ENCODE results near the gene NKX3-2.
"Not testable (repeated sequence)": the region's sequence is repeated elsewhere in the genome, so short reads cannot be mapped to it uniquely, and the experiment has no call there.

The NKX3-2 gene

DNA sequence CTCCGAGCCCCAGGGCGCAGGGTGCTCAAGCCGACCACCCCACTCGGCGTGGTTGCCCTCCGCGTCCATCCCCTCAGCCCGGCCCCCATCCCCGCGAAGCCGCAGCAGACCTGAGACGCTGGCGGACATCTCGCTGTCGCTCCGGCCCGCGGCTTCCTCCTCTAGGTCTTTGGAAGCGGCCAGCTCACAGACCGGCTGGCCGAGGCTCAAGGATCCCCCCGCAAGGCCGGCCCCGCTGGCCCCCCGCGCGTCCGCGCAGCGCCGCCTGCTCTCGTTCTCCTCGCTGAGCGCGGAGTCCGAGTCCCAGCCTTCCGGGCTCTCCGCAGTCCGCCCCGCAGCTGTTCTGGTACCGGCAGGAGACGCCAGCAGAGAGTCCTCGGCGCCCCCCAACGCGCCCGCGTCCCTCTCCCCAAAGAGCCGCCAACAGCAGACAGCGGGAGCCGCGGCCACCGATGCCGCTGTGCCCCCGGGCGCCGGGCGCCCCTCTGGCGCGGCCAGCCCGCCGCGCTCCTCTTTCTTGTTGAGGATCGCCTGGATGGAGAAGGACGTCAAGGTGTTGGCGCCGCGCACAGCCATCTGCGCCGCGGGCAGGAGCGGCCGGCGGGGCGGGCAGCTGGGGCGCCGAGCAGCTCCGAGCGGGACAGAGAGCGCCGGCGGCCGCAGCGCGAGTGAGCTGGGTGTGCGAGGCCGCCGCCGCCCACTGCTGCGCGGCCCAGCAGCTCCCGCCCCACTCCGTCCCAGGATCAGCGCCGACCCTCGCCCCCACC, at the start of gene NKX3-2:
NKX3-2 (minus strand) TSS at position 670 of the 767 bp plus-strand sequence; CDS start at position 576, 94 bp downstream.
- in situ Hi-C loops (cut with MboI; ENCODE audit: low sequenced_read_pairs), result no loop called here

DNA sequence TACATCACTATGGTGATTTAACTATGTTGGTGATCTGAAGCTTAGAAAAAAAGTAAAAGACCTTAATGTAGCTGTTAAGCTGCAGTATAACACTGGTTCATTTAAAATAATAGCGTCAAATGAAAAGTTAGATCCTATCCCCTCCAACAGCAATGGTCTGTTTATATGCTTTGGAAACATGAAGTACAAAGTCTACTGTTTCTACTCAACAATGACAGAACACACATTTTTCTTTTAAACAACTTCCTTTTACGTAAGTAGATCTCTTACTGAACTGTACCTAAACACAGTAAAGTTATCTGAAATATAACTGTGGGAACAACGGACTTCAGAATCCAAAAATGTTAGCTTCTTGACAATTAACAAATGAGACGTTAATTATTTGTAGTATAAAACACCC, 47.9 kb upstream of the NKX3-2 start:
- in situ Hi-C loops (cut with MboI; ENCODE audit: low sequenced_read_pairs), result no loop called here

DNA sequence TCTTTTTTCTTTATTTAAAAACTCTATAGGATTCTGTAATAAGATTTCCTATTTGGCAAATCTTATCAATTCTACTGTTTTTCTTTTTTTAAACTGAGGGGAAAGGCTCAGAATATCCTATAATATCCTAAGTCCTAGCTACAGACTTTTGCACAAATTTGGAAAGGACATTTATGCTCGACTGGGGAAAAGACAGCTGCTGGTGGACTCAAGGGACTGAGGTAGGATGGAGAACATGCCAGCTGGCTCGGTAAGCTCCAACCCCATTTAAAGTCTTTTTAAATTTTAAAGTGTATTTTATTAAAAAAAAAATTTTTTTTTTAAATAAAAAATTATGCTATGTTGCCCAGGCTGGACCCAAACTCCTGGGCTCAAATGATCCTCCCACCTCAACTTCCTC, 46.5 kb upstream of the NKX3-2 start:
- in situ Hi-C loops (cut with MboI; ENCODE audit: low sequenced_read_pairs), result no loop called here

DNA sequence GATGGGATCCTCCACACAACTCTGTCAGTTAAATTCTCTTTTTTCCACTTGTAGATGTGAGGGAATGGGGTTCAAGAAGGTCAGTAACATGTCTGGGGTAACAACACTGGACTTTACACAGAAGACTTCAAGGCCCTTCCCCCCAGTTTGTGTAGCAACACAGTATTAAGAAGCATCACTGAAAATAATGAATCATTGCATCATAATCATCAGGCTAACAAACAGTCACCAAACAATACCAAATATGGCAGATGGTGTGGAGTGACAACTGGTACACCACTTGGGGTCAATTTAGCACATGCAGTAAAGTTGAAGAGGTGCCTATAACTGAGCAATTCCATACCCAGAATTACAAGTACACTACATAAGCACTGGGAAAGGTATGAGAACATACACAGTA, 44.6 kb upstream of the NKX3-2 start:
- in situ Hi-C loops (cut with MboI; ENCODE audit: low sequenced_read_pairs), result no loop called here

DNA sequence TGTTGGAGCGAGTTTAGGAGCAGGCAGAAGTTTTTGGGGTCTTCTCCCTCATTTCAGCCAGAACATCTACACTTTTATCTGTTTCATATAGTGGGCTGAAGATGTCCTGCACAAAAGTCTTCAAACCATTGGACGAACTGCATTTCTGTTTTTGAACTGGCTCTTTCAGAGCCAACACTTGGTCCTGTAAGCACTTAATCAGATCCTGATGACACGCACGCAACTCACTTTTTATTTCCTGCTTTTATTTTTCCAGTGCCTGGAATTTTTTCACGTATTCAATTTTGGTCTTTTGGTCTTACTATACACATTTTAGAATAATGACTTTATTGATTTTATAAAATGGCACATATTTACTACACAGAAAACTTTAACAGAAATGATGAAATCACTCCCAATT, 40.2 kb upstream of the NKX3-2 start:
- in situ Hi-C loops (cut with MboI; ENCODE audit: low sequenced_read_pairs), result no loop called here

DNA sequence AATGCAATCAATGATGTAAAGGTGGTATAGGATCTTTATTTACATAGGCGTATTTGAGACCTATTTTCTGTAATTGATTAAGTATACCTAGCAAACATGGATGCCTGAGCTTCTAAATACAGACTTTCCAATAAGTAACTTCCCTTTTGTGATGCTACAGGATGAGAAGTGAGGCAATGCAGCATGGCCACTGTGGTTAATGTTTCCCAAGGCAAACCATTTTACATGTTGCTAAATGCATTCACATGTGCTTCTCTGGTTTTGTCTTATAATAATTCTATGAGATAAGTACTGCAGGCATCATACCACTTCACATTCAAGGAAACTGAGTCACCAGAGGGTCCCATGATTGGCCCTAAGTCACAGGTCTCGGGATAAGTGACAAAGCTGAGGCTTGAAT, 35.7 kb upstream of the NKX3-2 start:
- in situ Hi-C loops (cut with MboI; ENCODE audit: low sequenced_read_pairs), result no loop called here

DNA sequence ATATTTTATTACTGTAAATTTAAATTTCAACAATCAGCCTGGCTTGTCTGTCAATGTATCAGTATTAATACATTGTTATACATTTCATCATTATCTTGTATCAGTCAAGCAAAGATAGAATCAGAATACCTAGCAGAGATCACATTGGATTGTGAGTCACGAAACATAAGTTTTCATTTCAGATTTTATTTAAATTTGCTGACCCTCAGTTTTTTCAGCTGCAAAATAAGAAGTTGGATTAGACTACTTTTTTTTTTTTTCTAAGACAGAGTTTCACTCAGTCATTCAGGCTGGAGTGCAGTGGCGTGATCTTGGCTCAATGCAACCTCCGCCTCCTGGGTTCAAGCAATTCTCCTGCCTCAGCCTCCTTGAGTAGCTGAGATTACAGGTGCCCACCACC, 33.4 kb upstream of the NKX3-2 start:
- in situ Hi-C loops (cut with MboI; ENCODE audit: low sequenced_read_pairs), result no loop called here

DNA sequence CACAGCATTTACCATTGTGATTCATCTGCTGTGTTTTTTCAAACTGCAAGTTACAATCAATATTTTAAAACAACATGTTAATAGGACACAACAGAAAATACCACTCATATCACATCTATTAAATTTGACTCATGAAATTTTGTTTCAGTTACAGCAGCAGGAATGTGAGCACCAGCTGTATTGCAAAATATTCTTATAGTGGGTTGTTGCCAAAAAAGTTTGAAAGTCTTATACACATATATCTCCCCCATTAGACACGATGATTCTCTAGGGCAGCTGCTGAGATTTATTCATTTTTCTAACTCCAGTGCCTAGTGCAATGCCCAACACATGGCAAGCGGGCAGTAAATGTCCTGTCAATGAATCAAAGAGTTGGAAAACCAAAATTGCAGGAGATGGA, 26.6 kb upstream of the NKX3-2 start:
- in situ Hi-C loops (cut with MboI; ENCODE audit: low sequenced_read_pairs), result no loop called here

DNA sequence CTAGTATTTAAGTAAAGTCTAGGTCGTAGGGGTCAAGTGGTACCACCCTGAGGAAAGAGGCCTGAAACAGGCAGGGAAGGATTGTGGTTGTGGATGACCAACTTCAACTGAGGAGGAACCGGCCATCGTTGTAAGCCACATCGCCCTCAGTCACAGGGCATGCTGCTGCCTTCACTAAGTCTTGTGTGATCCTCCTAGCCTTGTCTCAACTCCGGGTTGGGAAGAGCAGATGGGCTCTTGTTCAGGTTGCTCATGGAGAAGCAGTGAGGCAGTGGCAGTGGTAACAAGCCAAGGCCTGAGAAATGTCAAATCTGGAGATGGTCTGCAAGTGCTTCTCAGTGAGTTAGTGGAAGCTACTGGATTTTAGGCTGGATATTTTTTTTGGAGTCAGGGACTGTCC, 22.8 kb upstream of the NKX3-2 start:
- in situ Hi-C loops (cut with MboI; ENCODE audit: low sequenced_read_pairs), result no loop called here

DNA sequence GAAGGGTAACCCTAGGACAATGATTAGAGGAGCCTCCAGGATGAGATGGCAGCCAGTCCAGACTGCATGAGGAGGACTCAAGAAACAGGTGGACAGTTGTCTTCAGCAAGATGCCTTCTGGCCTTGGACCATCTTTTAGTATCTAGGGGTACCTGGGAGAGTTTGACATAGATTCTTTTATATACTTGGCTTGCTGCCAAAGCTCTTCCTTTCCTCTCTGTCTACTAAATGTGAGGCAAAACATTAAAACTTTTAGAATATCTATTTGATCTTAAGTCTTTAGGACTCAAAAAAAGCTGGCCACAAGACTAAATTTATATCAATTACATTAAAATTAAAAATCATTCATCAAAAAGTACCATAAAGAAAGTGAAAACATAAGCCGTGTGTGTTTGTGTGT, 18.6 kb upstream of the NKX3-2 start:
- in situ Hi-C loops (cut with MboI; ENCODE audit: low sequenced_read_pairs), result no loop called here

DNA sequence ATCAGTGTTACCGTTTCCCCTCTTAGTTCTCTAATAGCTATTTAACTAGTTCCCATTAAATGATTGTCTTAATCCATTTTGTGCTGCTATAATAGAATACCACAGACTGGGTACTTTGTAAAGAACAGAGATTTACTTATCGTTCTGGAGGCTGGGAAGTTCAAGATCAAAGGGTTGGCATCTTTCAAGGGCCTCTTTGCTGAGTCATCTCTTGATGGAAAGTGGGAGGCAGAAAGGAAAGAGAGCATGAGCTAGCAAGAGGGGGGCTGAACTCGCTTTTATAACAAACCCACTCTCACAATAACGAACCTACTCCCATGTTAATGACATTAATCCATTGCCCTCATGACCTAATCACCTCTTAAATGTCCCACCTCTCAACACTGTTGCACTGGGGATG, 17.4 kb upstream of the NKX3-2 start:
- in situ Hi-C loops (cut with MboI; ENCODE audit: low sequenced_read_pairs), result no loop called here

DNA sequence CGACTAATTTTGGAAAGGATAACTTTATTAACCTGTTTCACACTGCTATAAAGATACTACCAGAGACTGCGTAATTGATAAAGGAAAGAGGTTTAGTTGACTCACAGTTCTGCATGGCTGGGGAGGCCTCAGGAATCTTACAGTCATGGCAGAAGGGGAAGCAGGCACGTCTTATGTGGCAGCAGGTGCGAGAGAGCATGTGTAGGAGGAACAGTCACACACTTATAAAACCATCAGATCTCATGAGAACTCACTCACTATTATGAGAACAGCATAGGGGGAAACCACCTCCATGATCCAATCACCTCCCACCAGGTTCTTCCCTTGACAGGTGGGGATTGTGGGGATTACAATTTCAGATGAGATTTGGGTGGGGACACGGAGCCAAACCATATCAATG, 15.8 kb upstream of the NKX3-2 start:
- in situ Hi-C loops (cut with MboI; ENCODE audit: low sequenced_read_pairs), result not testable (repeated sequence)

DNA sequence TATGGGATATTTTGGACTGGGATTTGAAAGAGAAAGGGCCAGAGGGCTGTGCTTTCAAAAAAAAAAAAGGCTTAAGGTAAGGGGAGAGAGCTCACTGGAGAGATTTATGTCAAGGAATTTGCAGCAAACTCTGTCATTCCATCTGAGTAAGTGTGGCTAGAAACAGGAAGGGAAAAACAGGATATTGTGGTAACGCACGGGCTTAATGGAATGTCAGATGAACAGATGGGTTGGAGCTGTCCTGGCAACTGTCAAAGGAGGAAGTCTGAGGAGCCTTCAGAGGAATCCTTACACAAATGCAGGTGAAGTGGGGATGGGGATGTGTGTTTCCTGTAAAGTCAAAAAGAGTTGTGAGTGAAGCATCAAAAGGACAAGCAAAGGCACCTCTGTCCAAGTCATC, 15.1 kb upstream of the NKX3-2 start:
- in situ Hi-C loops (cut with MboI; ENCODE audit: low sequenced_read_pairs), result no loop called here

DNA sequence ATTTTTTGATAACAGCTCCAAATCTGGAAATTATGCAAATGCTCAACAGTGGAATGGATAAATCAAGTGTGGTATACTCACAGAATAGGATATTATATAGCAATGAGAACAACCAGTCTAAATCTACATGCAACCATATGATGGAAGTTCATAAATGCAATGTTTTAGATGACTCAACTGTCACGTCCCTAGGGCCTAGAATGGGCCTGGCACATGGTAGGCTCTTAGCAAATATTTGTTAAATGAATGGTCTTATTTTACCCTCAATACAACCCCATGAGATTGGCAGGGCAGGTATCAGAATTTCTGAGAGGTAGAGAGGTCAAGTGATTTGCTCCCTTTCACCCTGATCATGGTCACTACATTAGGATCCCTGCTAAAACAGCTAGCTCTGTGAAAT, 14.6 kb upstream of the NKX3-2 start:
- in situ Hi-C loops (cut with MboI; ENCODE audit: low sequenced_read_pairs), result no loop called here

DNA sequence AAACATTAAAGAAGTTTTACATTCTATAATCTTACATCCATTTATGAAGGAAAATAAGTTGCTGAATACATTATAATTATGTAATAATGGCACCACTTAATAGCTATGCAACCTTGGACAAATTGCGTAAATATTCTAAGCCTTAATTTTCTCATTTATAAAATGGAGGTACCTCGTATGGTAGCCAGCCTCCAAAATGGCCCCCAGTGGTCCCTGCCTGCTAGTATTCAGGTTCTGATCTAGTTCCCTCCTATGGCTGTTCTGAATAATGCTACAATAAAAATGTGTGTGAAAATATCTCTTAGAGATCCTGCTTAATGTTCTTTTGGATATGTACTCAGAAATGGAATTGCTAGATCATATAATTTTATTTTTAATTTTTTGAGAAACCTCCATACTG, 11.0 kb upstream of the NKX3-2 start:
- in situ Hi-C loops (cut with MboI; ENCODE audit: low sequenced_read_pairs), result no loop called here

DNA sequence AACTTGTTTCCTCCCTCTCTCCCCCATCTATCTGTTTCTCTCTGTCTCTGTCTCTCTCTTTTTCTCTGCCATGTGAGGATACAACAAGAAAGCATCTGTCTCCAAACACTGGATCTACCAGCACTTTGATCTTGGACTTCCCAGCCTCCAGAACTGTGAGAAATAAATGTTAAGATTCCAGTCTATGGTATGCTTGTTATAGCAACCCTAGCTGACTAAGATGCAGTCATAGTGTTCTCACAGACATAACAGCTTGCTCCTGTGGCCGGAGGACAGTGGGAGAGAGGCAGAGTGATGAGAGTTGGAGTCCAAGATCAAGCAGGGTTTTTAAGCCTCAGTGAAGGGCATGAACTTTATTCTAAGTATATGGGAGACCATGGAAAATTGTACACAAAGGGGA, 8.8 kb upstream of the NKX3-2 start:
- in situ Hi-C loops (cut with MboI; ENCODE audit: low sequenced_read_pairs), result no loop called here

DNA sequence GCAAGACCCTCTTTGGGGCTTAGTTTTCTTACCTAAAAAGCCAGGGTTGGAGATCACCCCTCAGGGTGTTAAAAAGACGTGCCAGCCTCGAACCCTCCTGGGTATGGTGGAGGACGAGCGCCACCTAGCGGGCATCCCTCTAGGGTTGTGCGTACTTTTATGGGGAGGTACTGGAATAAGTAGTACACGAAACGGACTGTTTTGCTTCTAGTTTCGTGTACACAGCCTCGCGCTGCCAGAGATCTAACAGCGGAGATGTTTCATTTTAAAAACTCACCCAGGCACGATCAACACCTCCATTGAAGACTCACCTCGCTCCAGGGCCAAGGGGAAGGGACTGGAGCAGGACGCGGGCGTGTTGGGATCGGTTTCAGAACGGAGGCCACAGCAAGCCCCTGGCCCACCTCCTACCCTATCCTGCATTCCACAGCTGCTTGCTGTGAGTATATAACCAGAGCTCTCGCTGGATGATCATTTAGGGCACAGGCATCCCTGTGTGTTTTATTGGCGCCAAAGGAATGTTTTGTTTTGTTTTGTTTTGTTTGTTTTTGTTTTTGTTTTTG, 4.8 kb upstream of the NKX3-2 start:
- in situ Hi-C loops (cut with MboI; ENCODE audit: low sequenced_read_pairs), result no loop called here

DNA sequence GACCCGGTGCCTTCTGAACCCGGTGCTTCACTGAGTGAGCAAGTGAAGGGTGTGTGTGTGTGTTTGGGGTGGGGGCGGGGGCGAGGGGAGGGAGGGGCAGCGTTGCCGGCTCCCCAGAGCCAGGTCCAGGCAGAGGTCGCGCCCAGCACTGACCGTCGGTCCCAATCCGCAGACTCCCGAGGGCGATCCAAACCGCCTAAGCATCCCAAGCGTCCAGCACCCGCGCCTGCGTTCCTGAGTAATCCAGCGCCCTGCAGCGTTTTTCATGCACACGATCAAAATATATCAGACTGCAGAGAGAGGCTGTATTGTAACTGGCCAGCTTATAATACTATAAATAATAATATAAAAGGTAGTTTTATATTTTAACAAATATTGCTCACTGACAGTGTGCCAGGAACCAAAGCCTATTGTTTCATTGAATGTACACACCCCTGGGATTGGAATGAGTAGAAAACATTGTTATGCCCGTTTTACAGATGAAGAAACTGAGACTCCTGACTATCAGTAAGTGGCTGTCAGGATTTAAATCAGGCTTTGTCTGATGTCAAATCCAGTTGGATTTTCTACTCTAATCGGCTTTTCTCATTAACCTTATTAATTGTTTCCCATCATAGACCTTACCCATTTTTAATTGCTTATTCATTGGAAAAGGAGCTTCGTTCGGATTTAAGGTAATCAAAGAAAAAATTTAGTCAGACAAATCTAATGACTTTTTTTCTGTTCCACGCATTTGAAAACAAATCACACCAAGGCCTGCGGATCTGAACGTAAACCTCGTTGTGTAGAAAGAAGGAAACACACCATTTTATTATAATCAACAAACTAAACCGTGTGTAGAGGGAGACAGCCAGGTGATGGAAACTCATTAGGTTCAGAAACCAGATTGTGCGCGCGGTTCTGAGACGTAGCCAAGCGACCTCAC, 4.0 kb upstream of the NKX3-2 start:
- in situ Hi-C loops (cut with MboI; ENCODE audit: low sequenced_read_pairs), result no loop called here

DNA sequence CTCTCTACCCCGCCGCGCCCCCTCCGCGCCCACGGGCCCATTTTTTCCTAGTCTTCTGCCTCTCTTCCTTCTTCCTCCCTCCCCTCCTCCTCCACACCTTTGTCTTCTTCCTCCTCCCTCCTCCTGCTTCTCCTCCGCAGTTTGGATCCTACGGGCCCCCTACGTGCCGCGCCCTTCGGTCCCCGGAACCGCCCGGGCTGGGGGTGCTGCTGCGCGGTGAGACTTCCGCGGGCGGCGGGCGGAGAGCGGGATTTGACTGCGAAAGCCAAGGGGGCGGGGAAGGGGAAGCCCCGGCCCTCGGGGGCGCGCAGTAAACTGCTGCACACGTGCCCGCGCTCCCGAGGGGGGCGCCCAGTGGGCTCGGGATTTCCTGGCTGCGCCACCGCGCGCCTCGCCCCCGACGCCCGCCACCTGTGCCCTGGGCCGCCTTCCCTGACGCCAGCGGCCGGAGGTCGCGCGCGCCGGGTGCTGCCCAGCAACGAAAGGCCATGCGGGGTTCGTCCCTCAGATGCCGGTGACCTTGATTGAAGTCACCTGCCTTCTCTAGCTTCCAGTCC, 3.3 kb upstream of the NKX3-2 start:
- in situ Hi-C loops (cut with MboI; ENCODE audit: low sequenced_read_pairs), result no loop called here

DNA sequence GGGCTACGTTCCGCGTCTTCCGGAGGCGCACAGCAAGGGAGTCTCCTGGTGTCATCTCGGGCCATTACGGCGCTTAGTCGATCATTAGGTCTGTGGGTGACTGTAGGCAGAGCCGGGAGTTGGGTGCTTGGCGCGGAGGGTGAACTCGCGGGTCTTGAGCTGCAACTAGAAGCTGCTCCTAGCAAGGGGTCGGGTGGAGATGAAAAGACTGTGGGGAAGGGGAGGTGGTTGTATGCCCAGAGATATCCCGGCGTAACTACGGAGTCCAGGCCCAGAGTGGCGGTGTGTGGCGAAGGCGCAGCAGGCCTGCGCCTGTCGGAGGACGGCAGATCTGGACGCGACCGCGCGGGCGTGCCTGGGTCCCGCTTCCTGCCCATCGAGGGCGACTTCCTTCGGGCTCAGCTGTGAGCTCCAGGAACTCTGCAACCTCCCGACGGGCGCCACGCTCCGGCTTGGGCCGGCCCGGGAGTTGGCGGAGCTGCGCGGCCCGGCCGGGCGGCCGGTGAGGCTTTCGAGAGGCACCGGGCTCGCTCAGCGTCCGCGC, 2.7 kb upstream of the NKX3-2 start:
- in situ Hi-C loops (cut with MboI; ENCODE audit: low sequenced_read_pairs), result no loop called here

Data from hTERT RPE-1 (cell line).